HG03039 (cell line): ENCODE measurements around the gene BMP6.

ENCODE experiments used
- ATAC-seq: cut with Tn5 transposase; IDR thresholded peaks from one replicate; pipeline ENCODE4 v1.9.1; 2021; ENCODE audit warnings: mild to moderate bottlenecking, moderate library complexity; ENCODE audit not compliant: unreplicated experiment

Gene BMP6

GRCh38 chr6:7747016-7747415, 21.1 kb downstream of the BMP6 start:
- no peak for ATAC-seq

- no peak for ATAC-seq
These were observed 21.5 kb downstream of the BMP6 start for GRCh38 chr6:7747433-7747832.

- no peak for ATAC-seq
These were observed 22.1 kb downstream of the BMP6 start for GRCh38 chr6:7747901-7748504.

GRCh38 chr6:7749478-7749877, 23.6 kb downstream of the BMP6 start:
- ATAC-seq: no peak

- ATAC-seq: no peak
These were observed 24.3 kb downstream of the BMP6 start for GRCh38 chr6:7750197-7750596.

GRCh38 chr6:7758456-7758855, 32.6 kb downstream of the BMP6 start:
- no peak for ATAC-seq

GRCh38 chr6:7759320-7759719, 33.4 kb downstream of the BMP6 start:
- ATAC-seq: no peak

GRCh38 chr6:7761051-7761450, 35.2 kb downstream of the BMP6 start:
- ATAC-seq: no peak

- ATAC-seq: no peak
These were observed 36.9 kb downstream of the BMP6 start for GRCh38 chr6:7762760-7763159.

- no peak for ATAC-seq
These were observed 38.0 kb downstream of the BMP6 start for GRCh38 chr6:7763881-7764280.

GRCh38 chr6:7765575-7766325, 39.9 kb downstream of the BMP6 start:
- ATAC-seq: no peak

GRCh38 chr6:7769702-7770101, 43.8 kb downstream of the BMP6 start:
- no peak for ATAC-seq

GRCh38 chr6:7770111-7770510, 44.2 kb downstream of the BMP6 start:
- ATAC-seq: no peak

- no peak for ATAC-seq
These were observed 44.7 kb downstream of the BMP6 start for GRCh38 chr6:7770601-7771000.

- ATAC-seq: no peak
These were observed 47.4 kb downstream of the BMP6 start for GRCh38 chr6:7773322-7773721.

GRCh38 chr6:7773914-7774313, 48.0 kb downstream of the BMP6 start:
- no peak for ATAC-seq

GRCh38 chr6:7776509-7776908, 50.6 kb downstream of the BMP6 start:
- ATAC-seq: no peak

GRCh38 chr6:7777074-7777473, 51.2 kb downstream of the BMP6 start:
- no peak for ATAC-seq

- ATAC-seq: no peak
These were observed 55.3 kb downstream of the BMP6 start for GRCh38 chr6:7781240-7781639.

GRCh38 chr6:7784248-7784647, 58.3 kb downstream of the BMP6 start:
- no peak for ATAC-seq

- no peak for ATAC-seq
These were observed 58.8 kb downstream of the BMP6 start for GRCh38 chr6:7784706-7785105.

- no peak for ATAC-seq
These were observed 59.5 kb downstream of the BMP6 start for GRCh38 chr6:7785243-7786035.
